Liver (tissue), 9 donors: ENCODE measurements around the gene CNIH2. TPM values are rescaled to one million over a fixed set of nuclear protein-coding genes. Genes with fewer than 3 reads are reported as not detected.

ENCODE experiments used
- DNase-seq: peaks from one replicate; pipeline ENCODE4 v3.0.0-alpha.2; 2017; ENCODE audit warnings: low spot score
- H3K27ac ChIP-seq, 2 donors: one replicate each; pipeline ENCODE4 v1.7.0; 2013; ENCODE audit warnings: inconsistent platforms in 2 of 2, low read length in 2 of 2, control low read depth in 1 of 2, low read depth in 1 of 2, mild to moderate bottlenecking in 1 of 2
- H3K27me3 ChIP-seq, 4 donors: one replicate each; pipeline versions ENCODE4 v1.6.1 to v1.7.0; 2013; ENCODE audit warnings: low read length in 3 of 4, inconsistent platforms in 1 of 4, mild to moderate bottlenecking in 1 of 4, moderate library complexity in 1 of 4; ENCODE audit not compliant: control insufficient read depth in 4 of 4, insufficient read depth in 4 of 4
- H3K36me3 ChIP-seq, 4 donors: one replicate each; pipeline versions ENCODE4 v1.6.1 to v1.7.0; 2013; ENCODE audit warnings: low read length in 3 of 4, mild to moderate bottlenecking in 3 of 4, low read depth in 1 of 4, moderate library complexity in 1 of 4; ENCODE audit not compliant: control insufficient read depth in 4 of 4, insufficient read depth in 3 of 4
- H3K4me1 ChIP-seq, 4 donors: one replicate each; pipeline versions ENCODE4 v1.6.1 to v1.7.0; 2013; ENCODE audit warnings: low read length in 3 of 4, mild to moderate bottlenecking in 3 of 4, moderate library complexity in 1 of 4; ENCODE audit not compliant: control insufficient read depth in 4 of 4, insufficient read depth in 4 of 4
- H3K4me3 ChIP-seq, 3 donors: one replicate each; pipeline versions ENCODE4 v1.6.1 to v1.7.0; 2013; ENCODE audit warnings: low read length in 3 of 3, control low read depth in 1 of 3, low read depth in 1 of 3, mild to moderate bottlenecking in 1 of 3
- H3K9ac ChIP-seq, 2 donors: one replicate each; pipeline ENCODE4 v1.7.0; 2013; ENCODE audit warnings: low read length in 2 of 2, mild to moderate bottlenecking in 2 of 2, moderate library complexity in 2 of 2, control low read depth in 1 of 2, low read depth in 1 of 2
- H3K9me3 ChIP-seq, 4 donors: one replicate each; pipeline versions ENCODE4 v1.6.1 to v1.7.0; 2013; ENCODE audit warnings: low read length in 3 of 4; ENCODE audit not compliant: control insufficient read depth in 4 of 4
- ATF3 ChIP-seq: IDR thresholded peaks from 2 replicates; pipeline ENCODE4 v1.6.1; 2016; ENCODE audit warnings: antibody characterized with exemption
- CTCF ChIP-seq: fragments of 150-350 bp; IDR thresholded peaks from 2 replicates; pipeline ENCODE4 v1.5.1; 2017; ENCODE audit warnings: improper control_type of control experiment, low read depth, low read length; ENCODE audit not compliant: missing input control
- EGR1 ChIP-seq, 2 donors: IDR thresholded peaks; 2 replicates each; pipeline ENCODE4 v1.6.1; 2016 to 2018; ENCODE audit warnings: antibody characterized with exemption in 2 of 2, low read depth in 2 of 2
- FOXA1 ChIP-seq: IDR thresholded peaks from 2 replicates; pipeline ENCODE4 v1.6.1; 2016; ENCODE audit warnings: antibody characterized with exemption
- FOXA2 ChIP-seq: IDR thresholded peaks from 2 replicates; pipeline ENCODE4 v1.6.1; 2016; ENCODE audit warnings: antibody characterized with exemption
- GABPA ChIP-seq, 2 donors: IDR thresholded peaks in 1 of 2; conservative IDR thresholded peaks in 1 of 2; 2 replicates each; pipeline ENCODE4 v1.6.1; 2016; ENCODE audit warnings: antibody characterized with exemption in 2 of 2, mild to moderate bottlenecking in 1 of 2, moderate library complexity in 1 of 2
- HNF4A ChIP-seq, 2 donors: conservative IDR thresholded peaks; 2 replicates each; pipeline ENCODE4 v1.6.1; 2016; ENCODE audit warnings: antibody characterized with exemption in 2 of 2, mild to moderate bottlenecking in 2 of 2
- HNF4G ChIP-seq: IDR thresholded peaks from 2 replicates; pipeline ENCODE4 v1.6.1; 2016; ENCODE audit warnings: antibody characterized with exemption
- JUND ChIP-seq, 2 donors: IDR thresholded peaks; 2 replicates each; pipeline ENCODE4 v1.6.1; 2016; ENCODE audit warnings: antibody characterized with exemption in 2 of 2
- MAX ChIP-seq: IDR thresholded peaks from 2 replicates; pipeline ENCODE4 v1.6.1; 2016; ENCODE audit warnings: antibody characterized with exemption
- NR2F2 ChIP-seq: IDR thresholded peaks from 2 replicates; pipeline ENCODE4 v1.6.1; 2016; ENCODE audit warnings: antibody characterized with exemption
- RAD21 ChIP-seq, 2 donors: IDR thresholded peaks; 2 replicates each; pipeline ENCODE4 v1.6.1; 2016; ENCODE audit warnings: antibody characterized with exemption in 2 of 2, mild to moderate bottlenecking in 2 of 2
- REST ChIP-seq: IDR thresholded peaks from 2 replicates; pipeline ENCODE4 v1.6.1; 2016; ENCODE audit warnings: antibody characterized with exemption, mild to moderate bottlenecking
- RXRA ChIP-seq, 2 donors: IDR thresholded peaks; 2 replicates each; pipeline ENCODE4 v1.6.1; 2017 to 2018; ENCODE audit warnings: antibody characterized with exemption in 2 of 2, mild to moderate bottlenecking in 1 of 2
- SP1 ChIP-seq: IDR thresholded peaks from 2 replicates; pipeline ENCODE4 v1.6.1; 2018; ENCODE audit warnings: antibody characterized with exemption, mild to moderate bottlenecking
- TAF1 ChIP-seq: conservative IDR thresholded peaks from 2 replicates; pipeline ENCODE4 v1.6.1; 2016; ENCODE audit warnings: antibody characterized with exemption, mild to moderate bottlenecking
- YY1 ChIP-seq: IDR thresholded peaks from 2 replicates; pipeline ENCODE4 v1.6.1; 2016; ENCODE audit warnings: antibody characterized with exemption, mild to moderate bottlenecking
- ZBTB33 ChIP-seq: IDR thresholded peaks from 2 replicates; pipeline ENCODE4 v1.6.1; 2016; ENCODE audit warnings: antibody characterized with exemption
- WGBS: extraction: QIAGEN DNeasy Blood & Tissue Kit; methylation state at CpG from one replicate; pipeline ENCODE4 v1.1.7; 2013; 5-methylcytosine and 5-hydroxymethylcytosine counted together
- polyA plus RNA-seq, 2 donors: library from polyadenylated mRNA; stranded (reverse) in 1 of 2; unstranded in 1 of 2; fragments of 200-250 nt in 1 of 2; fragments of >200 nt in 1 of 2; fragmentation: Nextera tagmentation in 1 of 2; extraction: Ambion mirVana in 1 of 2; gene quantifications; one replicate each; pipeline versions ENCODE4 v1.2.1 to v1.2.3, GENCODE V29; 2013 to 2015
- total RNA-seq, 2 donors: library from RNA; depleted of rRNA; stranded (reverse); fragments of >200 nt; gene quantifications; one replicate each; pipeline ENCODE4 v1.2.3, GENCODE V29; 2014
- donor health status: healthy.
- donor health status: healthy.
- donor health status: healthy.
- donor health status: healthy.
- donor health status: healthy.

The CNIH2 gene
- total and polyA plus RNA-seq, 4 donors = 0.07 TPM; not detected in 3

GRCh38 chr11:66331542-66332370 lies 53.8 kb downstream of the CNIH2 start:
- H3K4me1 ChIP-seq = peaks cover 4 to 25% (median 12%) of the 10 kb centered on the region in 4 donors
- H3K36me3 ChIP-seq = no peaks in the 10 kb centered on the region
- DNase-seq = no peak
- TF ChIP-seq REST (no peak), MAX (no peak), SP1 (no peak)
- no peak overlapping the region for H3K9ac ChIP-seq
- H3K27ac ChIP-seq = no peak overlapping the region
- no peaks in the 10 kb centered on the region for H3K9me3 ChIP-seq
- H3K27me3 ChIP-seq = no peaks in the 10 kb centered on the region
- H3K4me3 ChIP-seq = no peak overlapping the region
- WGBS = 93% methylated on average over 12 of the region's 12 CpGs

GRCh38 chr11:66332371-66333219 lies 54.6 kb downstream of the CNIH2 start:
- no peak for DNase-seq
- H3K27ac ChIP-seq = no peak overlapping the region
- no peaks in the 10 kb centered on the region for H3K9me3 ChIP-seq
- no peaks in the 10 kb centered on the region for H3K27me3 ChIP-seq
- H3K4me3 ChIP-seq = no peak overlapping the region
- no peak overlapping the region for H3K9ac ChIP-seq
- WGBS = 82% methylated on average over 18 of the region's 18 CpGs
- H3K4me1 ChIP-seq = peaks cover 7 to 23% (median 13%) of the 10 kb centered on the region in 4 donors
- TF ChIP-seq TAF1 (no peak), YY1 (no peak), HNF4G (no peak), HNF4A (conservative IDR thresholded peaks at IDR 0.05) (no peak), REST (no peak), ATF3 (no peak), EGR1 (IDR thresholded peaks at IDR 0.05; ENCODE audit: low read depth in 2 of 2) (no peak), FOXA1 (no peak), SP1 (no peak), NR2F2 (no peak), GABPA (IDR thresholded peaks at IDR 0.05 in 1 of 2, conservative IDR thresholded peaks at IDR 0.05 in 1 of 2) (no peak), RAD21 (IDR thresholded peaks at IDR 0.05) (no peak), MAX (no peak), ZBTB33 (no peak), CTCF (no peak), FOXA2 (no peak), JUND (IDR thresholded peaks at IDR 0.05) (no peak), RXRA (IDR thresholded peaks at IDR 0.05) (no peak)
- peaks cover 0 to 2% (median under 1%) of the 10 kb centered on the region in 4 donors for H3K36me3 ChIP-seq
